GM12872 (cell line): ENCODE data around the gene ITGA7.

Source experiments
- CTCF ChIP-seq: IDR thresholded peaks from 3 replicates; pipeline ENCODE4 v1.5.1; 2011; ENCODE audit warnings: low read depth, mild to moderate bottlenecking, low read length, moderate library complexity; ENCODE audit not compliant: insufficient read depth

The ITGA7 gene

GRCh38 chr12:55659486-55660385 lies 48.0 kb downstream of the ITGA7 start:
- peak; percentile 71 for TF ChIP-seq CTCF

- no peak for TF ChIP-seq CTCF
These were observed 48.9 kb downstream of the ITGA7 start for GRCh38 chr12:55658635-55659391.

- no peak for TF ChIP-seq CTCF
These were observed 49.5 kb downstream of the ITGA7 start for GRCh38 chr12:55658212-55658611.

- TF ChIP-seq CTCF = no peak
These were observed 50.5 kb downstream of the ITGA7 start for GRCh38 chr12:55657212-55657611.

GRCh38 chr12:55654511-55655214 lies 53.0 kb downstream of the ITGA7 start:
- no peak for TF ChIP-seq CTCF

GRCh38 chr12:55653031-55653430 lies 54.7 kb downstream of the ITGA7 start:
- no peak for TF ChIP-seq CTCF

GRCh38 chr12:55652352-55652751 lies 55.4 kb downstream of the ITGA7 start:
- TF ChIP-seq CTCF = no peak
